H1 (cell line): Measurements from ENCODE around the gene AURKAIP1. TPM values are rescaled to one million over a fixed set of nuclear protein-coding genes. Genes with fewer than 3 reads are reported as not detected.

Experiments
- BCL11A ChIP-seq, 2 experiments: IDR thresholded peaks; one replicate each; pipeline ENCODE4 v1.6.1; 2011; ENCODE audit warnings: low read depth in 2 of 2, low read length in 2 of 2, mild to moderate bottlenecking in 2 of 2
- JUN ChIP-seq: IDR thresholded peaks from 2 replicates; pipeline ENCODE4 v1.6.1; 2011; ENCODE audit warnings: low read depth, mild to moderate bottlenecking, improper control_type of control experiment, low read length
- POLR2AphosphoS5 ChIP-seq: IDR thresholded peaks from 2 replicates; pipeline ENCODE4 v1.6.1; 2011; ENCODE audit warnings: low read depth, low read length
- POU5F1 ChIP-seq: IDR thresholded peaks from 2 replicates; pipeline ENCODE4 v1.6.1; 2011; ENCODE audit warnings: low read depth, mild to moderate bottlenecking, low read length, moderate library complexity
- SIRT6 ChIP-seq: IDR thresholded peaks from one replicate; pipeline ENCODE4 v1.7.1; 2012; ENCODE audit warnings: low read length, inconsistent platforms
- TCF12 ChIP-seq: IDR thresholded peaks from 2 replicates; pipeline ENCODE4 v1.6.1; 2011; ENCODE audit warnings: low read depth, mild to moderate bottlenecking, low read length
- polyA plus RNA-seq, 7 experiments: library from polyadenylated mRNA; depleted of rRNA in 3 of 7; stranded (reverse) in 5 of 7; unstranded in 2 of 7; fragments of >200 nt in 5 of 7; fragments of 200-250 nt in 2 of 7; gene quantifications; 1 replicate in 5 of 7; 2 replicates in 1 of 7; 4 replicates in 1 of 7; pipeline versions ENCODE4 v1.2.1 to v1.2.3, GENCODE V29; 2011 to 2013; ENCODE audit warnings: missing spikeins in 2 of 7, mixed read lengths in 2 of 7
- total RNA-seq: library from RNA; stranded (reverse); fragmentation: NEBNext Ultra II Directional; extraction: Animal tissue kit (Norgen Biotek cat#: 25700); gene quantifications from 2 replicates; pipeline ENCODE4 v1.2.1, GENCODE V29; 2021

AURKAIP1 gene
- total and polyA plus RNA-seq, 2 of the 8 experiments (the other 6 are each of a cell fraction or from before 2014, with no cell fraction given), result 87.8 to 194 TPM

DNA sequence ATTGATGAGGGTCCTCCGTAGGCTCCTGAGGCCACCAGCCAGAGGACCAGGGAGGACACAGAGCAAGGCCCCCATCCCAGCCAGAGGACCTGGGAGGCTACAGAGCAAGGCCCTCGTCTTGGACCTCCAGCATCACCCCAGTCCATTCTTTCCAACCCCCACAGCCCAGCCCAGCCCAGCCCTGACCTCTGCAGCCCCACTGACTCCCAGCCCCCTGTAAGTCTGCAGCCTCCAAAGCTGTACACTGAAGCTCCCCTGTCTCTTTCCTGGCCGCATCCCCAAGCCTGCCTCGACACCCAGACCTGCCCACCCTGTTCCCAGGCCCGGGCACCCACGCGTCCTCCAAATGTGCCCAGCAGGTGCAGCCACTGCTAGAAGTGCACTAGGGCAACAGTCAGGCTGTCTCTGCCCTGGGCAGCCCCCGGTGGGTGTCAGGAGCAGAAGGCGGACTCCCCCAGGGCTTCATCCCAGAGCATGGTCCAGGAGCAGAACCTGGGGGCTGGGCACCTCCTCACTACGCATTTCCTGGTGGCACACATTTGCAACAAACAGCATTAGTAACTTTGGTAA lies 27.9 kb downstream of the AURKAIP1 start (continued):
- TF ChIP-seq POU5F1, result no peak
- TF ChIP-seq JUN, result no peak
- TF ChIP-seq POLR2AphosphoS5, result no peak
- no peak for TF ChIP-seq BCL11A (IDR thresholded peaks at IDR 0.05; ENCODE audit: low read depth in 2 of 2, low read length in 2 of 2)
- no peak for TF ChIP-seq SIRT6
- no peak for TF ChIP-seq TCF12
